ENCODE measurements around the gene MKS1. TPM values are rescaled to one million over a fixed set of nuclear protein-coding genes. Genes with fewer than 3 reads are reported as not detected.

Gene MKS1
- total RNA-seq, 1 experiment from 2014 or later = 29.8 TPM

DNA sequence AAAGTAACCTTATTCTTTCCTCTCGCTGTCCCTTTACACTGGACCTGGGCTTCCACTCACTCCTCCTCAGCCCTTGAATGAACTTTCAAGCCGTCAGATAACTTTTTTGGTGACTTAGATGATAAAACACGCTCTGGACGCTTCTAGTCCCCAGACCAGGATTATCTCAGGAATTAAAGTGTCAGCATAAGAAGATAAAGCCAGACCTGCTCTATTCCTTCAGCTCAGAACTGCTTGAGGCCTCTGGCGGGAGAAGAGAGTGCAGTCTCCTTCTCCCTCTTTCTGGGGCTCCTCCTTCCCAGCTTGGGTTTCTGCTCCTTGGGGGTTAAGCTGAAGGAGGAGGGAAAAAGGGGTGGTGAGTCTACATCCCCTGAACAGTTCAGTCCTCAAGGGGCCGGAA, 25.9 kb upstream of the MKS1 start:
- Histone ChIP-seq H3K36me3 (ENCODE audit: control insufficient read depth in 1 of 2, insufficient read depth in 2 of 2, low read length in 2 of 2) (no peaks in the 10 kb centered on the region), H3K9ac (ENCODE audit: low read length) (no peak overlapping the region), H4K20me1 (ENCODE audit: insufficient read depth) (no peaks in the 10 kb centered on the region), H3K27me3 (ENCODE audit: insufficient read depth, low read length) (peaks cover 38% of the 10 kb centered on the region), H3K27ac (ENCODE audit: low read depth, low read length) (no peak overlapping the region), H3K9me2 (ENCODE audit: insufficient read depth) (no peaks in the 10 kb centered on the region), H3K4me3 (replicated peaks in 1 of 2; ENCODE audit: low read depth in 1 of 2, low read length in 2 of 2) (no peak overlapping the region), H3K9me3 (ENCODE audit: control insufficient read depth in 1 of 2, insufficient read depth in 1 of 2, low read depth in 1 of 2, low read length in 2 of 2) (no peaks in the 10 kb centered on the region), H2AFZ (ENCODE audit: low read depth, low read length, poor library complexity, severe bottlenecking) (no peak overlapping the region), H3K79me2 (ENCODE audit: insufficient read depth, low read length) (no peaks in the 10 kb centered on the region), H3K4me2 (ENCODE audit: low read length) (no peak overlapping the region), H3K4me1 (ENCODE audit: control insufficient read depth in 1 of 2, insufficient read depth in 2 of 2, low read length in 2 of 2) (peaks cover 0 to 6% of the 10 kb centered on the region in 2 experiments; a peak in 1 of 4 replicates)
- RAD21 ChIA-PET (ENCODE audit: low non-redundant PET in 1 of 2, low total read pairs in 2 of 2, uncharacterized antibody in 2 of 2, unreplicated experiment in 2 of 2) = no interaction called here
- no TSS peak for BruUV-seq (replicated peaks)
- POLR2A ChIA-PET = no interaction called here
- no peak for ATAC-seq
- CTCF ChIA-PET = no interaction called here
- no peak for DNase-seq (ENCODE audit: low read depth, low spot score)
- TF ChIP-seq ZNF274 (IDR thresholded peaks at IDR 0.05; ENCODE audit: low read depth, low read length) (no peak), EGR1 (IDR thresholded peaks at IDR 0.05; ENCODE audit: low read depth) (no peak), POLR2AphosphoS5 (IDR thresholded peaks at IDR 0.05; ENCODE audit: low read depth, low read length) (no peak), JUND (IDR thresholded peaks at IDR 0.05) (no peak), SRF (IDR thresholded peaks at IDR 0.05; ENCODE audit: low read depth) (no peak), CBX3 (IDR thresholded peaks at IDR 0.05; ENCODE audit: low read depth) (no peak), YY1 (IDR thresholded peaks at IDR 0.05; ENCODE audit: extremely low read depth, insufficient replicate concordance, low read depth, low read length) (no peak), EZH2 (IDR thresholded peaks at IDR 0.05) (no peak), TCF7L2 (IDR thresholded peaks at IDR 0.05; ENCODE audit: borderline replicate concordance, extremely low read depth, insufficient read depth, insufficient read length) (no peak), ELF1 (IDR thresholded peaks at IDR 0.05; ENCODE audit: borderline replicate concordance, low read depth) (no peak), ZFX (IDR thresholded peaks at IDR 0.05) (no peak), CEBPB (IDR thresholded peaks at IDR 0.05; ENCODE audit: low read depth) (no peak), POLR2A (IDR thresholded peaks at IDR 0.05; ENCODE audit: borderline replicate concordance, extremely low read depth, insufficient read depth, insufficient read length) (no peak)
- TF ChIP-seq, protein P1, sequence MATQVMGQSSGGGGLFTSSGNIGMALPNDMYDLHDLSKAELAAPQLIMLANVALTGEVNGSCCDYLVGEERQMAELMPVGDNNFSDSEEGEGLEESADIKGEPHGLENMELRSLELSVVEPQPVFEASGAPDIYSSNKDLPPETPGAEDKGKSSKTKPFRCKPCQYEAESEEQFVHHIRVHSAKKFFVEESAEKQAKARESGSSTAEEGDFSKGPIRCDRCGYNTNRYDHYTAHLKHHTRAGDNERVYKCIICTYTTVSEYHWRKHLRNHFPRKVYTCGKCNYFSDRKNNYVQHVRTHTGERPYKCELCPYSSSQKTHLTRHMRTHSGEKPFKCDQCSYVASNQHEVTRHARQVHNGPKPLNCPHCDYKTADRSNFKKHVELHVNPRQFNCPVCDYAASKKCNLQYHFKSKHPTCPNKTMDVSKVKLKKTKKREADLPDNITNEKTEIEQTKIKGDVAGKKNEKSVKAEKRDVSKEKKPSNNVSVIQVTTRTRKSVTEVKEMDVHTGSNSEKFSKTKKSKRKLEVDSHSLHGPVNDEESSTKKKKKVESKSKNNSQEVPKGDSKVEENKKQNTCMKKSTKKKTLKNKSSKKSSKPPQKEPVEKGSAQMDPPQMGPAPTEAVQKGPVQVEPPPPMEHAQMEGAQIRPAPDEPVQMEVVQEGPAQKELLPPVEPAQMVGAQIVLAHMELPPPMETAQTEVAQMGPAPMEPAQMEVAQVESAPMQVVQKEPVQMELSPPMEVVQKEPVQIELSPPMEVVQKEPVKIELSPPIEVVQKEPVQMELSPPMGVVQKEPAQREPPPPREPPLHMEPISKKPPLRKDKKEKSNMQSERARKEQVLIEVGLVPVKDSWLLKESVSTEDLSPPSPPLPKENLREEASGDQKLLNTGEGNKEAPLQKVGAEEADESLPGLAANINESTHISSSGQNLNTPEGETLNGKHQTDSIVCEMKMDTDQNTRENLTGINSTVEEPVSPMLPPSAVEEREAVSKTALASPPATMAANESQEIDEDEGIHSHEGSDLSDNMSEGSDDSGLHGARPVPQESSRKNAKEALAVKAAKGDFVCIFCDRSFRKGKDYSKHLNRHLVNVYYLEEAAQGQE (IDR thresholded peaks at IDR 0.05; ENCODE audit: low read depth) = no peak
- TF ChIP-seq, protein P2, sequence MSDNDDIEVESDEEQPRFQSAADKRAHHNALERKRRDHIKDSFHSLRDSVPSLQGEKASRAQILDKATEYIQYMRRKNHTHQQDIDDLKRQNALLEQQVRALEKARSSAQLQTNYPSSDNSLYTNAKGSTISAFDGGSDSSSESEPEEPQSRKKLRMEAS (IDR thresholded peaks at IDR 0.05) = no peak
- TF ChIP-seq, protein P3, sequence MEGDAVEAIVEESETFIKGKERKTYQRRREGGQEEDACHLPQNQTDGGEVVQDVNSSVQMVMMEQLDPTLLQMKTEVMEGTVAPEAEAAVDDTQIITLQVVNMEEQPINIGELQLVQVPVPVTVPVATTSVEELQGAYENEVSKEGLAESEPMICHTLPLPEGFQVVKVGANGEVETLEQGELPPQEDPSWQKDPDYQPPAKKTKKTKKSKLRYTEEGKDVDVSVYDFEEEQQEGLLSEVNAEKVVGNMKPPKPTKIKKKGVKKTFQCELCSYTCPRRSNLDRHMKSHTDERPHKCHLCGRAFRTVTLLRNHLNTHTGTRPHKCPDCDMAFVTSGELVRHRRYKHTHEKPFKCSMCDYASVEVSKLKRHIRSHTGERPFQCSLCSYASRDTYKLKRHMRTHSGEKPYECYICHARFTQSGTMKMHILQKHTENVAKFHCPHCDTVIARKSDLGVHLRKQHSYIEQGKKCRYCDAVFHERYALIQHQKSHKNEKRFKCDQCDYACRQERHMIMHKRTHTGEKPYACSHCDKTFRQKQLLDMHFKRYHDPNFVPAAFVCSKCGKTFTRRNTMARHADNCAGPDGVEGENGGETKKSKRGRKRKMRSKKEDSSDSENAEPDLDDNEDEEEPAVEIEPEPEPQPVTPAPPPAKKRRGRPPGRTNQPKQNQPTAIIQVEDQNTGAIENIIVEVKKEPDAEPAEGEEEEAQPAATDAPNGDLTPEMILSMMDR (IDR thresholded peaks at IDR 0.05 in 2 of 3, conservative IDR thresholded peaks at IDR 0.05 in 1 of 3; ENCODE audit: borderline replicate concordance in 1 of 3, insufficient read depth in 1 of 3, low read depth in 2 of 3, low read length in 2 of 3) = no peak
- TF ChIP-seq, protein P4, sequence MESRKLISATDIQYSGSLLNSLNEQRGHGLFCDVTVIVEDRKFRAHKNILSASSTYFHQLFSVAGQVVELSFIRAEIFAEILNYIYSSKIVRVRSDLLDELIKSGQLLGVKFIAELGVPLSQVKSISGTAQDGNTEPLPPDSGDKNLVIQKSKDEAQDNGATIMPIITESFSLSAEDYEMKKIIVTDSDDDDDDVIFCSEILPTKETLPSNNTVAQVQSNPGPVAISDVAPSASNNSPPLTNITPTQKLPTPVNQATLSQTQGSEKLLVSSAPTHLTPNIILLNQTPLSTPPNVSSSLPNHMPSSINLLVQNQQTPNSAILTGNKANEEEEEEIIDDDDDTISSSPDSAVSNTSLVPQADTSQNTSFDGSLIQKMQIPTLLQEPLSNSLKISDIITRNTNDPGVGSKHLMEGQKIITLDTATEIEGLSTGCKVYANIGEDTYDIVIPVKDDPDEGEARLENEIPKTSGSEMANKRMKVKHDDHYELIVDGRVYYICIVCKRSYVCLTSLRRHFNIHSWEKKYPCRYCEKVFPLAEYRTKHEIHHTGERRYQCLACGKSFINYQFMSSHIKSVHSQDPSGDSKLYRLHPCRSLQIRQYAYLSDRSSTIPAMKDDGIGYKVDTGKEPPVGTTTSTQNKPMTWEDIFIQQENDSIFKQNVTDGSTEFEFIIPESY (IDR thresholded peaks at IDR 0.05; ENCODE audit: extremely low read depth, insufficient replicate concordance, low read length) = no peak
- intact Hi-C loops (cut with micrococcal nuclease) = no loop called here

All from HCT116 (cell line).